Skeletal muscle tissue (tissue), 4 donors: ENCODE measurements around the gene MYO1E. TPM values are rescaled to one million over a fixed set of nuclear protein-coding genes. Genes with fewer than 3 reads are reported as not detected.

Experiments
- H3K27ac ChIP-seq: one replicate; pipeline ENCODE4 v1.7.0; 2013; ENCODE audit warnings: mild to moderate bottlenecking, low read depth, low read length, inconsistent platforms
- H3K27me3 ChIP-seq, 3 donors: one replicate each; pipeline ENCODE4 v1.7.0; 2013; ENCODE audit warnings: low read length in 3 of 3; ENCODE audit not compliant: control insufficient read depth in 3 of 3, insufficient read depth in 3 of 3
- H3K36me3 ChIP-seq, 3 donors: one replicate each; pipeline ENCODE4 v1.7.0; 2013; ENCODE audit warnings: low read length in 3 of 3; ENCODE audit not compliant: control insufficient read depth in 3 of 3, insufficient read depth in 3 of 3
- H3K4me1 ChIP-seq, 3 donors: one replicate each; pipeline ENCODE4 v1.7.0; 2013; ENCODE audit warnings: low read length in 3 of 3, mild to moderate bottlenecking in 3 of 3; ENCODE audit not compliant: control insufficient read depth in 3 of 3, insufficient read depth in 3 of 3
- H3K4me3 ChIP-seq, 3 donors: one replicate each; pipeline ENCODE4 v1.7.0; 2013; ENCODE audit warnings: low read length in 3 of 3
- H3K9ac ChIP-seq, 3 donors: one replicate each; pipeline ENCODE4 v1.7.0; 2013; ENCODE audit warnings: low read length in 3 of 3, mild to moderate bottlenecking in 3 of 3, moderate library complexity in 2 of 3, low read depth in 1 of 3
- H3K9me3 ChIP-seq, 3 donors: one replicate each; pipeline ENCODE4 v1.7.0; 2013; ENCODE audit warnings: low read length in 3 of 3; ENCODE audit not compliant: control insufficient read depth in 3 of 3
- total RNA-seq: library from RNA; depleted of rRNA; stranded (reverse); fragments of >200 nt; gene quantifications from one replicate; pipeline ENCODE4 v1.2.3, GENCODE V29; 2014
- donor health status: Osteomylitis.

MYO1E gene
- total RNA-seq, 1 donor from 2014 or later = 29.7 TPM

- Histone ChIP-seq H3K36me3 (no peaks in the 10 kb centered on the region), H3K9ac (no peak overlapping the region), H3K4me3 (no peak overlapping the region)
These were observed 253.0 kb downstream of the MYO1E start for GRCh38 chr15:59119625-59120024.

GRCh38 chr15:59116771-59117170 is 255.9 kb downstream of the MYO1E start:
- no peaks in the 10 kb centered on the region for H3K36me3 ChIP-seq

More at GRCh38 chr15:59119625-59120024, 253.0 kb downstream of the MYO1E start:
- Histone ChIP-seq H3K9me3 (no peaks in the 10 kb centered on the region), H3K4me1 (no peaks in the 10 kb centered on the region), H3K27ac (no peak overlapping the region), H3K27me3 (no peaks in the 10 kb centered on the region)

GRCh38 chr15:59116141-59116540 is 256.5 kb downstream of the MYO1E start:
- Histone ChIP-seq H3K9ac (no peak overlapping the region), H3K27ac (no peak overlapping the region), H3K4me3 (no peak overlapping the region), H3K27me3 (no peaks in the 10 kb centered on the region), H3K9me3 (no peaks in the 10 kb centered on the region), H3K4me1 (no peaks in the 10 kb centered on the region), H3K36me3 (no peaks in the 10 kb centered on the region)

More at GRCh38 chr15:59116771-59117170, 255.9 kb downstream of the MYO1E start:
- H3K27ac ChIP-seq = no peak overlapping the region
- H3K4me3 ChIP-seq = no peak overlapping the region
- no peak overlapping the region for H3K9ac ChIP-seq
- no peaks in the 10 kb centered on the region for H3K9me3 ChIP-seq
- no peaks in the 10 kb centered on the region for H3K27me3 ChIP-seq
- H3K4me1 ChIP-seq = no peaks in the 10 kb centered on the region

GRCh38 chr15:59115047-59115446 is 257.6 kb downstream of the MYO1E start:
- H3K9ac ChIP-seq = no peak overlapping the region
- H3K27ac ChIP-seq = no peak overlapping the region
- H3K27me3 ChIP-seq = no peaks in the 10 kb centered on the region
- no peaks in the 10 kb centered on the region for H3K9me3 ChIP-seq
- H3K4me3 ChIP-seq = no peak overlapping the region
- no peaks in the 10 kb centered on the region for H3K36me3 ChIP-seq
- H3K4me1 ChIP-seq = no peaks in the 10 kb centered on the region

GRCh38 chr15:59111251-59111650 is 261.4 kb downstream of the MYO1E start:
- Histone ChIP-seq H3K9me3 (no peaks in the 10 kb centered on the region), H3K4me1 (no peaks in the 10 kb centered on the region), H3K9ac (no peak overlapping the region), H3K27ac (no peak overlapping the region), H3K36me3 (no peaks in the 10 kb centered on the region), H3K4me3 (no peak overlapping the region), H3K27me3 (no peaks in the 10 kb centered on the region)

- Histone ChIP-seq H3K9ac (no peak overlapping the region), H3K9me3 (no peaks in the 10 kb centered on the region), H3K27ac (no peak overlapping the region), H3K27me3 (no peaks in the 10 kb centered on the region), H3K36me3 (no peaks in the 10 kb centered on the region), H3K4me1 (peaks cover 6 to 9% (median 7%) of the 10 kb centered on the region in 3 donors), H3K4me3 (no peak overlapping the region)
These were observed 266.8 kb downstream of the MYO1E start for GRCh38 chr15:59105854-59106253.

GRCh38 chr15:59104912-59105732 is 267.5 kb downstream of the MYO1E start, which contains the start of gene CCNB2:
Gene CCNB2 (plus strand): TSS chr15:59105146. CDS start chr15:59105269, 123 bp downstream.
- Histone ChIP-seq H3K27me3 (no peaks in the 10 kb centered on the region), H3K9ac (peak within 1 kb of the TSS; percentile 70 to 83 (median 74)), H3K27ac (no peak within 1 kb of the TSS), H3K4me1 (peaks cover 6 to 9% (median 7%) of the 10 kb centered on the region in 3 donors), H3K4me3 (peak within 1 kb of the TSS; percentile 76 to 92 (median 86)), H3K36me3 (peaks cover 0 to 2% (median 0%) of the 10 kb centered on the region in 3 donors), H3K9me3 (no peaks in the 10 kb centered on the region)

GRCh38 chr15:59104602-59104911 is 268.1 kb downstream of the MYO1E start:
- peaks cover 0 to 4% (median 0%) of the 10 kb centered on the region in 3 donors for H3K36me3 ChIP-seq
- H3K4me3 ChIP-seq = peak overlapping the region; percentile 76 to 92 (median 86)
- peak overlapping the region; percentile 70 to 83 (median 74) for H3K9ac ChIP-seq
- H3K27ac ChIP-seq = no peak overlapping the region
- peaks cover 6 to 9% (median 7%) of the 10 kb centered on the region in 3 donors for H3K4me1 ChIP-seq
- no peaks in the 10 kb centered on the region for H3K9me3 ChIP-seq
- H3K27me3 ChIP-seq = no peaks in the 10 kb centered on the region

GRCh38 chr15:59099162-59099685 is 273.4 kb downstream of the MYO1E start:
- no peak overlapping the region for H3K4me3 ChIP-seq
- H3K27ac ChIP-seq = no peak overlapping the region
- H3K9ac ChIP-seq = no peak overlapping the region
- H3K4me1 ChIP-seq = no peaks in the 10 kb centered on the region
- no peaks in the 10 kb centered on the region for H3K27me3 ChIP-seq
- H3K36me3 ChIP-seq = peaks cover 6 to 23% (median 11%) of the 10 kb centered on the region in 3 donors
- no peaks in the 10 kb centered on the region for H3K9me3 ChIP-seq

GRCh38 chr15:59096429-59096828 is 276.2 kb downstream of the MYO1E start:
- H3K36me3 ChIP-seq = peaks cover 15 to 31% (median 29%) of the 10 kb centered on the region in 3 donors
- H3K4me1 ChIP-seq = no peaks in the 10 kb centered on the region

More at GRCh38 chr15:59096429-59096828, 276.2 kb downstream of the MYO1E start:
- H3K9ac ChIP-seq = no peak overlapping the region
- H3K9me3 ChIP-seq = no peaks in the 10 kb centered on the region
- no peak overlapping the region for H3K27ac ChIP-seq
- H3K27me3 ChIP-seq = no peaks in the 10 kb centered on the region
- H3K4me3 ChIP-seq = no peak overlapping the region
